T follicular helper cell (primary cell): ENCODE results near the gene EVPL.

Experiments used
- DNase-seq: peaks from one replicate; pipeline ENCODE4 v3.0.0-alpha.2; 2020; ENCODE audit warnings: low read depth

Gene EVPL

GRCh38 chr17:75959839-75960511 is 67.1 kb downstream of the EVPL start:
- no peak for DNase-seq

DNA sequence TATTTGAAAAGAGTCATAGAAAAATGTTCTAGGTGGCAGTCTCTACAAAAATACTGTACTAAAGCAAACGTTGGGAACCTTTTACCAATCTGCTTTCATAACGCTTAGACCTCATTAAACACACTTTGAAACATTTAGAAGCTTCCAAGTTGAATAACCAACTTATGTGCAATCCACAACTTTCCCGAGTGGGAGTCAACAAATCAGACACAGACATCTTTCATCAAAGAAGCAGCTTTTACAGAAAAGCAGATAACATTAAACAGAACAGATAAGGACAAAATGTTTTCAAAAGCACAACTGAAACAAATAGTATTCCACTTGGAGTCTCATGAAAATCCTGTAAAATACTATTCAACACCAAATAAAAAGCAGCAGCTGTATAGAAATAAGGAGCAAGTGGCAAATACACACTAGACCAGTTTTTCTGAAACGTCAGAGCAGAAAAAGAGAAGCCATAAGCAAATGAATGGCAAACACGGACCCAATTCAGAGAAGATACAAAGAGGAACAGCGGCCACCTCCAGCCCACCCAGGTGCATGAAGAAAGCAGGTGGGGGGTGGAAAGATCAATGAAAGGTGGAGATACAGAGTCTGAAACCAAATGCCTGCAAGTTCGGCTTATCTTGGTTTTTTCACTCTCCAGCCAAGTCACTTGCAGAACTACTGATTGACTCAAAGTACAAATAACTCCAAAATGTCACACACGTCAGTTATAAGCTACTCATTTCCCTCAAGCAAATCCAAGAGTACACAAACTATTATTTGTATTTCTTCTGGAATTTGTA is 67.9 kb downstream of the EVPL start:
- DNase-seq: no peak
